Stimulated activated naive B cell treated with anti-CD40 and anti-IgM and Interleukin-4, amounts not matched to agents 10 μg/mL and 1 μg/mL and 100 μg/mL, for 72 hours (primary cell): ENCODE data around the gene TFF2.

Experiments used
- ATAC-seq, 2 donors: fragments of 150-1000 bp; cut with Tn5 transposase; replicated peaks; 2 replicates each; pipeline ENCODE4 v1.10.0; 2021; ENCODE audit warnings: moderate library complexity in 1 of 2
- DNase-seq: peaks from one replicate; pipeline ENCODE4 v3.0.0; 2021
- H3K27ac Mint-ChIP-seq: one replicate; pipeline ENCODE4 v1.8.0; 2022; ENCODE audit warnings: mild to moderate bottlenecking, mixed read lengths
- H3K27me3 Mint-ChIP-seq, 2 donors: one replicate each; pipeline ENCODE4 v1.8.0; 2022; ENCODE audit warnings: mixed read lengths in 2 of 2
- H3K36me3 Mint-ChIP-seq, 2 donors: one replicate each; pipeline ENCODE4 v1.8.0; 2022; ENCODE audit warnings: mixed read lengths in 2 of 2, mild to moderate bottlenecking in 1 of 2
- H3K4me1 Mint-ChIP-seq, 2 donors: one replicate each; pipeline ENCODE4 v1.8.0; 2022; ENCODE audit warnings: mixed read lengths in 2 of 2, mild to moderate bottlenecking in 1 of 2
- H3K4me3 Mint-ChIP-seq, 2 donors: one replicate each; pipeline ENCODE4 v1.8.0; 2022; ENCODE audit warnings: mild to moderate bottlenecking in 2 of 2, mixed read lengths in 2 of 2, moderate library complexity in 1 of 2
- H3K9me3 Mint-ChIP-seq, 2 donors: one replicate each; pipeline ENCODE4 v1.8.0; 2022; ENCODE audit warnings: mixed read lengths in 2 of 2, mild to moderate bottlenecking in 1 of 2

The TFF2 gene

GRCh38 chr21:42352441-42353095, 1.8 kb upstream of the TFF2 start:
- DNase-seq (no peak), ATAC-seq (no peak)
- Mint-ChIP-seq H3K27me3 (peaks cover 23 to 25% of the 10 kb centered on the region in 2 donors), H3K4me3 (no peak overlapping the region), H3K4me1 (peaks cover 0 to 1% of the 10 kb centered on the region in 2 donors), H3K27ac (peak overlapping the region; percentile 47), H3K9me3 (peaks cover 12 to 21% of the 10 kb centered on the region in 2 donors), H3K36me3 (peaks cover 1 to 7% of the 10 kb centered on the region in 2 donors)

- no peak for ATAC-seq
- no peak overlapping the region for H3K4me3 Mint-ChIP-seq
- peaks cover 0 to 1% of the 10 kb centered on the region in 2 donors for H3K4me1 Mint-ChIP-seq
- H3K36me3 Mint-ChIP-seq: peaks cover 1 to 7% of the 10 kb centered on the region in 2 donors
- peaks cover 18 to 27% of the 10 kb centered on the region in 2 donors for H3K27me3 Mint-ChIP-seq
- peak overlapping the region; percentile 47 for H3K27ac Mint-ChIP-seq
- DNase-seq: no peak
- H3K9me3 Mint-ChIP-seq: peaks cover 12 to 21% of the 10 kb centered on the region in 2 donors
Measured at GRCh38 chr21:42351626-42352440, 1.0 kb upstream of the TFF2 start.

GRCh38 chr21:42350318-42350910, 380 bp downstream of the TFF2 start:
- Mint-ChIP-seq H3K27me3 (peaks cover 16 to 29% of the 10 kb centered on the region in 2 donors), H3K4me1 (peaks cover 0 to 1% of the 10 kb centered on the region in 2 donors)

GRCh38 chr21:42349420-42350317, 1.1 kb downstream of the TFF2 start:
- Mint-ChIP-seq H3K9me3 (peaks cover 10 to 12% of the 10 kb centered on the region in 2 donors), H3K36me3 (peaks cover 1 to 3% of the 10 kb centered on the region in 2 donors), H3K4me3 (no peak overlapping the region), H3K4me1 (peaks cover 0 to 1% of the 10 kb centered on the region in 2 donors), H3K27me3 (peaks cover 16 to 28% of the 10 kb centered on the region in 2 donors), H3K27ac (no peak overlapping the region)
- DNase-seq (no peak), ATAC-seq (no peak)

More at GRCh38 chr21:42350318-42350910, 380 bp downstream of the TFF2 start:
- H3K9me3 Mint-ChIP-seq: peaks cover 12 to 18% of the 10 kb centered on the region in 2 donors
- H3K36me3 Mint-ChIP-seq: peaks cover 1 to 7% of the 10 kb centered on the region in 2 donors
- DNase-seq (no peak), ATAC-seq (no peak)
- H3K27ac Mint-ChIP-seq: no peak overlapping the region
- no peak overlapping the region for H3K4me3 Mint-ChIP-seq

GRCh38 chr21:42348762-42349161, 2.0 kb downstream of the TFF2 start:
- Mint-ChIP-seq H3K9me3 (peaks cover 5 to 7% of the 10 kb centered on the region in 2 donors), H3K4me3 (no peak overlapping the region), H3K36me3 (peaks cover 0 to 1% of the 10 kb centered on the region in 2 donors), H3K4me1 (peaks cover 0 to 1% of the 10 kb centered on the region in 2 donors), H3K27me3 (peaks cover 16 to 24% of the 10 kb centered on the region in 2 donors), H3K27ac (no peak overlapping the region)
- no peak for ATAC-seq
- no peak for DNase-seq

- no peaks in the 10 kb centered on the region for H3K4me1 Mint-ChIP-seq
- H3K4me3 Mint-ChIP-seq: no peak overlapping the region
- no peak overlapping the region for H3K27ac Mint-ChIP-seq
- no peaks in the 10 kb centered on the region for H3K9me3 Mint-ChIP-seq
- H3K36me3 Mint-ChIP-seq: no peaks in the 10 kb centered on the region
- no peak for ATAC-seq
- peaks cover 6 to 14% of the 10 kb centered on the region in 2 donors for H3K27me3 Mint-ChIP-seq
- no peak for DNase-seq
Measured at GRCh38 chr21:42347601-42348327, 3.0 kb downstream of the TFF2 start.

- no peak for DNase-seq
- Mint-ChIP-seq H3K4me3 (no peak overlapping the region), H3K36me3 (no peaks in the 10 kb centered on the region), H3K27ac (no peak overlapping the region), H3K27me3 (peaks cover under 1 to 6% of the 10 kb centered on the region in 2 donors), H3K9me3 (no peaks in the 10 kb centered on the region), H3K4me1 (no peaks in the 10 kb centered on the region)
- no peak for ATAC-seq
Measured at GRCh38 chr21:42346866-42347600, 3.8 kb downstream of the TFF2 start.

- no peaks in the 10 kb centered on the region for H3K4me1 Mint-ChIP-seq
- no peaks in the 10 kb centered on the region for H3K9me3 Mint-ChIP-seq
- DNase-seq: no peak
- H3K27me3 Mint-ChIP-seq: peaks cover 0 to 6% of the 10 kb centered on the region in 2 donors
- no peak overlapping the region for H3K4me3 Mint-ChIP-seq
- no peak overlapping the region for H3K27ac Mint-ChIP-seq
- no peak for ATAC-seq
- H3K36me3 Mint-ChIP-seq: no peaks in the 10 kb centered on the region
Measured at GRCh38 chr21:42346441-42346840, 4.4 kb downstream of the TFF2 start.

- Mint-ChIP-seq H3K9me3 (no peaks in the 10 kb centered on the region), H3K27ac (no peak overlapping the region), H3K27me3 (peaks cover 0 to 6% of the 10 kb centered on the region in 2 donors), H3K4me1 (no peaks in the 10 kb centered on the region), H3K36me3 (no peaks in the 10 kb centered on the region), H3K4me3 (no peak overlapping the region)
- no peak for DNase-seq
- no peak for ATAC-seq
Measured at GRCh38 chr21:42344631-42345030, 6.2 kb downstream of the TFF2 start.

GRCh38 chr21:42343963-42344510, 6.8 kb downstream of the TFF2 start:
- Mint-ChIP-seq H3K4me3 (no peak overlapping the region), H3K4me1 (peaks cover 0 to 3% of the 10 kb centered on the region in 2 donors), H3K27me3 (peaks cover 0 to 6% of the 10 kb centered on the region in 2 donors), H3K27ac (no peak overlapping the region), H3K36me3 (no peaks in the 10 kb centered on the region), H3K9me3 (no peaks in the 10 kb centered on the region)
- ATAC-seq (no peak), DNase-seq (no peak)

GRCh38 chr21:42343556-42343955, 7.2 kb downstream of the TFF2 start:
- no peak overlapping the region for H3K4me3 Mint-ChIP-seq
- peaks cover 0 to 5% of the 10 kb centered on the region in 2 donors for H3K4me1 Mint-ChIP-seq
- H3K36me3 Mint-ChIP-seq: no peaks in the 10 kb centered on the region
- H3K27me3 Mint-ChIP-seq: peaks cover 0 to 6% of the 10 kb centered on the region in 2 donors
- ATAC-seq (no peak), DNase-seq (no peak)
- no peaks in the 10 kb centered on the region for H3K9me3 Mint-ChIP-seq
- no peak overlapping the region for H3K27ac Mint-ChIP-seq

GRCh38 chr21:42343101-42343500, 7.7 kb downstream of the TFF2 start:
- H3K36me3 Mint-ChIP-seq: no peaks in the 10 kb centered on the region
- H3K27me3 Mint-ChIP-seq: peaks cover 0 to 7% of the 10 kb centered on the region in 2 donors
- peaks cover 3 to 7% of the 10 kb centered on the region in 2 donors for H3K4me1 Mint-ChIP-seq
- DNase-seq (no peak), ATAC-seq (no peak)
- H3K9me3 Mint-ChIP-seq: no peaks in the 10 kb centered on the region
- H3K4me3 Mint-ChIP-seq: no peak overlapping the region
- H3K27ac Mint-ChIP-seq: no peak overlapping the region
